Thyroid gland (tissue), 4 donors: ENCODE measurements around the gene FAM120B. TPM values are rescaled to one million over a fixed set of nuclear protein-coding genes. Genes with fewer than 3 reads are reported as not detected.

Source experiments
- DNase-seq, 2 donors: peaks; one replicate each; pipeline ENCODE4 v3.0.0-alpha.2; 2019
- H3K27ac ChIP-seq, 3 donors: fragments of 200-600 bp; sonication (generic); 1 replicate in 2 of 3; 2 replicates in 1 of 3; pipeline ENCODE4 v1.5.1; 2016 to 2019; ENCODE audit warnings: mild to moderate bottlenecking in 1 of 3, moderate library complexity in 1 of 3
- H3K27me3 ChIP-seq: fragments of 200-600 bp; sonication (generic); one replicate; pipeline ENCODE4 v1.5.1; 2019
- H3K36me3 ChIP-seq, 2 donors: fragments of 200-600 bp; sonication (generic); one replicate each; pipeline ENCODE4 v1.5.1; 2016 to 2019
- H3K4me1 ChIP-seq, 2 donors: fragments of 200-600 bp; sonication (generic); one replicate each; pipeline ENCODE4 v1.5.1; 2017 to 2019
- H3K4me3 ChIP-seq, 3 donors: fragments of 200-600 bp; sonication (generic); replicated peaks in 1 of 3; 1 replicate in 2 of 3; 2 replicates in 1 of 3; pipeline ENCODE4 v1.5.1; 2016; ENCODE audit warnings: mild to moderate bottlenecking in 1 of 3
- H3K9me3 ChIP-seq: fragments of 200-600 bp; sonication (generic); one replicate; pipeline ENCODE4 v1.5.1; 2017
- CTCF ChIP-seq, 6 experiments: fragments of 200-600 bp in 3 of 6; fragments of 450-650 bp in 3 of 6; sonication (generic) in 3 of 6; IDR thresholded peaks; one replicate each; pipeline ENCODE4 v1.5.1; 2016 to 2019; ENCODE audit warnings: antibody characterized with exemption in 6 of 6, mild to moderate bottlenecking in 2 of 6, inconsistent platforms in 1 of 6, moderate library complexity in 1 of 6
- POLR2A ChIP-seq, 2 donors: fragments of 450-650 bp; IDR thresholded peaks; one replicate each; pipeline ENCODE4 v1.6.1; 2017; ENCODE audit warnings: antibody characterized with exemption in 2 of 2, mild to moderate bottlenecking in 2 of 2, moderate library complexity in 1 of 2
- WGBS, 2 donors: methylation state at CpG; one replicate each; pipeline ENCODE4 v1.1.5; 2017; 5-methylcytosine and 5-hydroxymethylcytosine counted together
- intact Hi-C: fragments of 100-400 bp; cut with DNase I; formaldehyde crosslinking; loops from one replicate; pipeline ENCODE4 v1.15.1; 2023
- total RNA-seq, 4 donors: library from RNA; depleted of rRNA; stranded (reverse); fragments of >200 nt; gene quantifications; one replicate each; pipeline ENCODE4 v1.2.3, GENCODE V29; 2016

Gene FAM120B
- total RNA-seq, 4 donors from 2014 or later, result 26.9 to 38.4 (median 27.7) TPM

DNA sequence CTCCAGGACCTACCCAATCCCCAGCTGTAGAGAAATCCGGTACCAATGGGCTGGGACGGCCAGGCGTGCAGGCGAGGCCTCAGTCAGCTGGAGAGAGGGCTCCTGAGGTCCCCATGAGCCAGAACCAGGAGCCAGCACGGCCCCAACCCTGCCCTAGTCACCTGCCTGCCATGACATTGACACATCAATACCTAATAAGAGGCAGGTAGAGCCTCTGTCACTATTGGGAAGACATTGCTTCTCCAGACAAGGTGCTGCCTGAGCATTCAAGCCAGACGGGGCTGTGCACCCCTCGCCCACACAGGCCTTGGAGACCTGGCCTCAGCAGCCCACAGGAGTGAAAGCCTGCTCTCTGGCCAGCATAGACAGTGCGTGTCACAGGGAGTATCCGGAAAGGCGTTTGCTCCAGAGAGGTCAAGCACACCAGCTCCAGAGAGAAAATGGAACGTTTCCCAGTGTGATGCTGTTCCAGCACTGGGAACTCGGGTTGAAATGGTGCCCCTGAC is 19.1 kb upstream of the FAM120B start:
- TF ChIP-seq CTCF (IDR thresholded peaks at IDR 0.05), result no peak
- DNase-seq, result no peak
- peaks cover 22 to 38% of the 10 kb centered on the region in 2 donors for H3K4me1 ChIP-seq
- no peak overlapping the region for H3K4me3 ChIP-seq
- H3K9me3 ChIP-seq, result no peaks in the 10 kb centered on the region
- 56 to 68% methylated on average over 11 of the region's 12 CpGs for WGBS, 2 donors
- peaks cover 5 to 10% of the 10 kb centered on the region in 2 donors for H3K36me3 ChIP-seq
- H3K27me3 ChIP-seq, result peaks cover 8% of the 10 kb centered on the region
- H3K27ac ChIP-seq, result peak overlapping the region in 2 of 3 donors; percentile 33 to 36
- intact Hi-C loops, result no loop called here

DNA sequence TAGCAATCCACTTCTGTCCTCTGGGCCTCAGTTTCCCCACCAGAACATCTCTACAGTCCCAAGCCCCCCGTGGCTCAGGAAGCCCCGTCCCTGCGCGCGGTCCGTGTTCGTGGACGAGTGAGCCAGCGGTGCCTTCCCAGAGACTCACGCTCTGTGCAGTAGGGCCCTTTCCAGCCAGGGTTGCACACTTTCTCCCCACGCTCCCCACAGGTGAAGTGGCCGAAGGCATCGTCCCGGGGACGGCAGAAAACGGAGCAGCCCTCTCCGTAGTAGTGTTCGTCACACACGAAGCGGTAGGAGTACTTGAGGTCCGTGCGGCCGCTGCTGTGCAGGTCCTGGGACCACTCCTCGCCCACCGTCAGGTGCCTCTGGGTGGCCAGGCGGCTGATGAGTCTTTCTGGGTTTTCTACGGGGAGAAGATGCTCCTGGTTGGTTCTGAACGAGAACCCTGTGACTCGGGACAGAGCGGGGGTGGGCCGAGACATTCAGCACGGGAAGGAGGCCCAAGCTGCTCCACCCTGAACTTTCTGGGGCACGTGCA is 18.4 kb upstream of the FAM120B start:
- H3K4me1 ChIP-seq, result peaks cover 24 to 43% of the 10 kb centered on the region in 2 donors
- no peaks in the 10 kb centered on the region for H3K9me3 ChIP-seq
- no peak overlapping the region for H3K4me3 ChIP-seq
- peaks cover 8% of the 10 kb centered on the region for H3K27me3 ChIP-seq
- TF ChIP-seq POLR2A (IDR thresholded peaks at IDR 0.05) (no peak), CTCF (IDR thresholded peaks at IDR 0.05) (no peak)
- 41 to 70% methylated on average over 33 of the region's 33 CpGs for WGBS, 2 donors
- H3K27ac ChIP-seq, result peak overlapping the region in 1 of 3 donors; percentile 36
- peaks cover 5 to 6% of the 10 kb centered on the region in 2 donors for H3K36me3 ChIP-seq
- no peak for DNase-seq
- intact Hi-C loops, result no loop called here

DNA sequence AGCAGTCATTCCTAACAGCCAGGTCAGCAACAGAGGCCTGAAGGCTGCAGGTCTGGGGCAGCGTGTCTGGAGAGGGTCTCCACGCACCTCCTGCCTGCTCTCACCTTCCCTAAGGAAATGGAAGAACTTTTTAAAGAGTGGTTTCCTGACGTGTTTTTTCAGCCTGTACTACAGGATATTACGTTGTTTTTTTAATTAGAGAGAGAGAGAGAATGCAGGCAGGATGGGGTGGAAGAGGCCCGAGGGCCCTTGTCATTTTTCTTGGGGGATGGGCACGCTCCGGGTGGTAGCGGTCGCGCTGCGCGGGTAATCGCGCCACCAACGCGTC is 17.7 kb upstream of the FAM120B start:
- Histone ChIP-seq H3K27me3 (peaks cover 8% of the 10 kb centered on the region), H3K9me3 (no peaks in the 10 kb centered on the region), H3K4me1 (peaks cover 24 to 43% of the 10 kb centered on the region in 2 donors), H3K36me3 (peaks cover 0 to 5% of the 10 kb centered on the region in 2 donors), H3K27ac (no peak overlapping the region), H3K4me3 (peak overlapping the region in 1 of 3 donors; percentile 72)
- intact Hi-C loops, result no loop called here
- WGBS, 2 donors, result 4 to 5% methylated on average over 16 of the region's 16 CpGs
- TF ChIP-seq CTCF (IDR thresholded peaks at IDR 0.05) (no peak), POLR2A (IDR thresholded peaks at IDR 0.05) (no peak)
- DNase-seq, result no peak

DNA sequence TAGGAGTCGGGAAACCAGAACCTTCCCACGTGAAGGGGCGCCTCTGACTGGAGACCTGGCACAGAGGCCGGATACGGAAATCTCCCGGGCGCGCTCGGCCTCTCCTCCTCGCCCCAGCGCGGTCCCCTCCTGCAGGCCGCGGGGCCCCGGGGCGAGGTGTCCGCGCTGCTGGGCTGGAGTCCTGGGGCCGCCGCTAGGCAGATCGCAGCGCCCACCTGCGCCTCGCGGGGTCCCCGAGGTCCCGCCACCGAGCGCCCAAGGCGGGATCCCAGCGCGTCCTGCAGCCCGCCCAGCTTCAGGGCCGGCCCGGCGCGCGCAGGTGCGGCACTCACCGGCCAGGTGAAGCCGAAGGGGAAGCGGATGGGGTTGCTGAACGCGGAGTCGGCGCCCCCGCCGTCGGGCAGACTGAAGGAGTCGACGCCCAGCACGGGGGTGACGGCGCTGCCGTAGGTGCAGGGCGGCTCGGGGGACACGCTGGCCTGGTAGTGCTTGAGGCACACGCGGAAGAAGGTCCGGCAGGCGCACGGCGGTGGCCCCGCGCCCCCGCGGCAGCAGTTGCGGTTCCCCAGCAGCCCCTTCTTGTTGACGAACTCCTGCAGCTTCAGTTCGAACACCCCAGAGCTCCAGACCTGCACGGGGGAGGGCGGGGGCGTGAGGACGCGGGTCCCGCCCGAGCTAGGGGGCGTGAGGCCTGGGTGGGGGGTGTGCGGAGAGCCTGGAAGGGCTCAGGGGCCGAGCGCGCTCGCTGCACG is 17.2 kb upstream of the FAM120B start:
- Histone ChIP-seq H3K4me3 (peak overlapping the region; percentile 24 to 72 (median 71)), H3K36me3 (peaks cover 0 to 5% of the 10 kb centered on the region in 2 donors), H3K27me3 (peaks cover 8% of the 10 kb centered on the region), H3K9me3 (no peaks in the 10 kb centered on the region), H3K27ac (peak overlapping the region in 2 of 3 donors; percentile 28 to 60), H3K4me1 (peaks cover 24 to 43% of the 10 kb centered on the region in 2 donors)
- DNase-seq, result peak in 1 of 2 donors; percentile 20
- intact Hi-C loops, result no loop called here
- WGBS, 2 donors, result 1 to 3% methylated on average over 7 to 30 of the region's 85 CpGs
- no peak for TF ChIP-seq POLR2A (IDR thresholded peaks at IDR 0.05)
- no peak for TF ChIP-seq CTCF (IDR thresholded peaks at IDR 0.05)

- no peak for DNase-seq
- Histone ChIP-seq H3K36me3 (peaks cover 0 to 5% of the 10 kb centered on the region in 2 donors), H3K27ac (peak overlapping the region; percentile 57 to 71 (median 60)), H3K4me3 (peak overlapping the region; percentile 24 to 72 (median 71)), H3K4me1 (peaks cover 26 to 44% of the 10 kb centered on the region in 2 donors), H3K9me3 (no peaks in the 10 kb centered on the region), H3K27me3 (peaks cover 11% of the 10 kb centered on the region)
- WGBS, 2 donors, result 0% methylated on average over 3 of the region's 41 CpGs
- TF ChIP-seq CTCF (IDR thresholded peaks at IDR 0.05) (no peak), POLR2A (IDR thresholded peaks at IDR 0.05) (no peak)
- intact Hi-C loops, result loop anchor here (10.0 kb wide), 1 partner anchor 335 kb away; no protein-coding TSS in a partner anchor
Observed at GRCh38 chr6:170289951-170290295, 16.6 kb upstream of the FAM120B start.
